AG04450 (cell line): ENCODE results near the gene CBFA2T2. TPM values are rescaled to one million over a fixed set of nuclear protein-coding genes. Genes with fewer than 3 reads are reported as not detected.
A peak's percentile ranks its signal among the peaks of the same experiment; 100 is the strongest.
"Not testable (repeated sequence)": the region's sequence is repeated elsewhere in the genome, so short reads cannot be mapped to it uniquely, and the experiment has no call there.

Experiments used
- CTCF ChIA-PET: fragments of 300-600, 350-600 bp; formaldehyde crosslinking; extraction: SDS; loops from one replicate; lab custom pipeline; 2022; ENCODE audit warnings: antibody characterized with exemption, inconsistent platforms; lab: Charles Lee
- POLR2A ChIA-PET: fragments of 350-600 bp; formaldehyde crosslinking; extraction: SDS; loops from one replicate; lab custom pipeline; 2021; ENCODE audit warnings: antibody characterized with exemption, inconsistent platforms; lab: Yijun Ruan, JAX
- DNase-seq: peaks from one replicate; pipeline ENCODE4 v3.0.0-alpha.2; 2011; ENCODE audit warnings: low read depth, low spot score
- H3K27ac ChIP-seq: one replicate; pipeline ENCODE4 v1.5.1; 2012; ENCODE audit warnings: low read depth, low read length, control low read depth
- H3K27me3 ChIP-seq: one replicate; pipeline ENCODE4 v1.6.0; 2012; ENCODE audit warnings: low read length; ENCODE audit not compliant: control insufficient read depth, insufficient read depth
- H3K4me3 ChIP-seq: 2 replicates; pipeline ENCODE4 v1.5.1; 2011; ENCODE audit warnings: mild to moderate bottlenecking, low read depth, low read length, control low read depth
- H3K9me3 ChIP-seq: 2 replicates; pipeline ENCODE4 v1.5.1; 2012; ENCODE audit warnings: low read length; ENCODE audit not compliant: control insufficient read depth, insufficient read depth
- CTCF ChIP-seq: IDR thresholded peaks from 2 replicates; pipeline ENCODE4 v1.5.1; 2011; ENCODE audit warnings: low read depth, low read length, control low read depth, inconsistent platforms
- polyA plus RNA-seq: library from polyadenylated mRNA; depleted of rRNA; stranded (reverse); fragments of >200 nt; gene quantifications from 2 replicates; pipeline ENCODE4 v1.2.3, GENCODE V29; 2011

CBFA2T2 gene
- polyA plus RNA-seq, 1 experiment, result 11.3 TPM

DNA sequence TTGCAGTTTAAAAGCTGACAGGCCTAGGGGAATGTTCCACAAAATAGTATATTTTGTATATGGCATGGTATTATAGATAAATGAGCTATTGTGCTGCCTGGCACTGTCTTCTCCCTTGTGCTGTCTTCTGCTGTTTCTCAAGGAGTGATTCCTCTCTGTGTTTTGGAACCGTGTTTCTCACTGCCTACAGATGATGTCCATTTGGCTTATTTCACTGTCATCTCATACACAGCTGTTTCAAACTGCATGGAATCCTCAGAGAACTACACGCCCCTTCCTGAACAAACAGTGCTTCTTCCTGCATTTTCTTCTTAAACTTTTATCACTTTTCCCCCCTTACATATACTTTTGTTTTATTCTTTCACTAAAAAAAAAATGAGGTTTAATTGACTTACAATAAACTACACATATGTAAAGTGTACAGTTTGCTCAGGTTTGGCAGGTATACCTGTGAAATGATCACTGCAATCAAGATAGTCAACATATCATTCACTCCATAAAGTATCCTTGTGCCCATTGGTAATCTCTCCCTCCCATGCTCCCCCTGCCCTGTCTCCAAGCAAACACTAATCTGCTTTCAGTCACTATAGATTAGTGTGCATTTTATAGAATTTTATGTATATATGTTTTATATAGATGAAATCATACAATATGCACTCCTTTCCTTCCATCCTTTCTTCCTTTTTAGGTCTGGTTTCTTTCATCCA lies 43.0 kb downstream of the CBFA2T2 start:
- no peak overlapping the region for H3K27ac ChIP-seq
- H3K27me3 ChIP-seq, result no peaks in the 10 kb centered on the region
- H3K9me3 ChIP-seq, result no peaks in the 10 kb centered on the region; the same call in 1 of the 2 replicates
- no peak for TF ChIP-seq CTCF
- peak; percentile 39 for DNase-seq
- H3K4me3 ChIP-seq, result no peak overlapping the region
- CTCF ChIA-PET, result interaction anchor here (0.5 to 1.7 kb wide), 3 partner anchors 17 to 1205 kb away, joined by 3 to 7 read pairs (median 3); no protein-coding TSS in a partner anchor
- POLR2A ChIA-PET, result no interaction called here

- H3K4me3 ChIP-seq, H3K9me3 ChIP-seq, CTCF ChIA-PET, POLR2A ChIA-PET, H3K27ac ChIP-seq, DNase-seq, H3K27me3 ChIP-seq: not testable (repeated sequence)
Observed at GRCh38 chr20:33535717-33536116, 45.8 kb downstream of the CBFA2T2 start.

DNA sequence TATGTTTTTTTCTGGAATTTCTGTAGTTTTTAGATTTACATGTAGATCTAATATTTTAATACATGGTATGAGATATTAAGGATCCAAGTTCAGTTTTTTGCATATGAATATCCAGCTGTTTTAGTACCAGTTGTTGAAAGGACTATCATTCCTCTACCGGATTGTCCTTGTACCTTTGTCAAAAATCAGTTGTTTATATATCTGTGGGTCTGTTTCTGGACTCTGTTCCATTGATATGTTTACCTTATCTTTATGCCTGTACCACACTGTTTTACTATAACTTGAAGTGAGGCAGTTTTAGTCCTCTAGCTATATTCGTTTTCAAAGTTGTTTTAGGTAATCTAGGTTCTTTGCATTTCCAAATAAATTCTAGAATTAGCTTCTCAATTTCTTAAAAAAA lies 47.7 kb downstream of the CBFA2T2 start:
- ChIA-PET POLR2A (no interaction called here), CTCF (interaction anchor here (0.6 kb wide), 1 partner anchor 19 kb away, joined by 3 read pairs; no protein-coding TSS in a partner anchor)
- Histone ChIP-seq H3K27ac (no peak overlapping the region), H3K4me3 (no peak overlapping the region), H3K27me3 (no peaks in the 10 kb centered on the region), H3K9me3 (no peaks in the 10 kb centered on the region; the same call in 1 of the 2 replicates)
- no peak for TF ChIP-seq CTCF
- DNase-seq, result no peak

DNA sequence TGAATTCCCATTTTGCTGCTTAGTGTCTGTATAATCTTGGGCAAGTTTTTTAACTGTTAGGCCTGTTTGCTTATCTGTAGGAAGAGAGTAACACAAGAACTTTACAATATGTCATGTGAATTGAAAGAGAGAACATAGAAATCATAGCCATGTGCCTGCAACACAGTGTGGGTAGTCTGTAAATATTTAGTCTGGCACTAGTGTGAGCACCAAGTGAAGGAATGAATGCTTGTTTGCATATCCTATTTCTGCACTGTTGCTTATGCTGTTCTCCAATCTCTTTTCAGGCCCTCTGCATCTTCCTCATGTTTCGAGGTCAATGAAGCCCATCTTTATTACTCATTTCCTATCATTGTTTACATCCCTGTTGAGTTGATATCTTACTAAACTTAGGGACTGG lies 49.2 kb downstream of the CBFA2T2 start:
- DNase-seq, result peak; percentile 66
- no peaks in the 10 kb centered on the region; the same call in 1 of the 2 replicates for H3K9me3 ChIP-seq
- POLR2A ChIA-PET, result interaction anchor here (0.8 kb wide), 1 partner anchor 128 kb away, joined by 3 read pairs; no protein-coding TSS in a partner anchor
- CTCF ChIA-PET, result interaction anchor here (0.6 kb wide), 1 partner anchor 114 kb away, joined by 5 read pairs; no protein-coding TSS in a partner anchor
- H3K4me3 ChIP-seq, result no peak overlapping the region
- no peak overlapping the region for H3K27ac ChIP-seq
- H3K27me3 ChIP-seq, result no peaks in the 10 kb centered on the region
- TF ChIP-seq CTCF, result no peak

DNA sequence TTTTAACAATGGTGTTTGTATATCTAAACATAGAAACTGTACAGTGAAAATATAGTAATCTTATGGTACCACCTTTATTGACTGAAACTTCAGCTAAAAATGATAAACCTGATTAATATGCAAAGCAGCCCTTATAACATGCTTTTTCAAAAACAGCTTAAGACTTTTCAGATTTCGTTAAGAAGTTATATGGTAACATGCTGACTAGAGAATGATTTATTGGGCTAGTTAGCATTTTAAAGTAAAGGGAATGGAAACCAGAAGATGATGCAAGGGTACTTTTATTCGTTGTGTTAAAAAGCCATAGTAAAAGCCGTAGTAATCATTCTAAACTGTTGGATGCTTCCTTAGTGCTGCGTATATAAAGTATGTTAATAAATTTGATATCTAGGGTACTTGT lies 50.5 kb downstream of the CBFA2T2 start:
- POLR2A ChIA-PET, result no interaction called here
- TF ChIP-seq CTCF, result no peak
- H3K4me3 ChIP-seq, result no peak overlapping the region

More for the DNA sequence above, 50.5 kb downstream of the CBFA2T2 start:
- Histone ChIP-seq H3K27me3 (no peaks in the 10 kb centered on the region), H3K9me3 (no peaks in the 10 kb centered on the region; the same call in 1 of the 2 replicates), H3K27ac (no peak overlapping the region)
- CTCF ChIA-PET, result no interaction called here
- DNase-seq, result no peak
